ENCODE results near the gene NES. TPM values are rescaled to one million over a fixed set of nuclear protein-coding genes. Genes with fewer than 3 reads are reported as not detected.

NES gene
- total RNA-seq, 1 experiment from 2014 or later: 6.8 TPM

DNA sequence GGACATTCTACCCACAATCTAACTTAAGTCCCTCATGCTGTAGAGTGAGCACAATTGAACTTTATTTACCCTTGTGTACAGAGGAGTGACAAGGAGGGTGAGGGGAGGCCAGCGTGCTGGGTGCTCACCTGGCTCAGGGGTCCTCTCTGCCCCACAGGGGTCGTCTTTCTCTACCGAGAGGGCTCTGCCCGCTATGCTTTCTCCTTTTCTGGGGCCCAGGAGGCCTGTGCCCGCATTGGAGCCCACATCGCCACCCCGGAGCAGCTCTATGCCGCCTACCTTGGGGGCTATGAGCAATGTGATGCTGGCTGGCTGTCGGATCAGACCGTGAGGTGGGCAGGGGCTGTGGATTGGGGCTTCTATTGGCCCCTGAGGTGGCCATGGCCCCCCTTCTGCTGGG, 29.9 kb downstream of the NES start:
- intact Hi-C loops (cut with micrococcal nuclease; ENCODE audit: unreplicated experiment): no loop called here
- H3K27ac ChIP-seq: no peak overlapping the region
- no peak overlapping the region for H2AFZ ChIP-seq
- no peak overlapping the region for H3K4me3 ChIP-seq
- CTCF ChIA-PET: no interaction called here
- no peaks in the 10 kb centered on the region for H3K27me3 ChIP-seq (ENCODE audit: insufficient read depth, low read depth)
- POLR2A ChIA-PET (ENCODE audit: unreplicated experiment): no interaction called here
- H3F3A ChIP-seq (ENCODE audit: insufficient read depth, low read depth): peaks cover 45% of the 10 kb centered on the region; the same call in 1 of the 2 replicates
- no peaks in the 10 kb centered on the region for H3K9me3 ChIP-seq (ENCODE audit: insufficient read depth, low read depth)
- TF ChIP-seq EZH2 (IDR thresholded peaks at IDR 0.05; ENCODE audit: low read depth): no peak
- TF ChIP-seq, protein P1, sequence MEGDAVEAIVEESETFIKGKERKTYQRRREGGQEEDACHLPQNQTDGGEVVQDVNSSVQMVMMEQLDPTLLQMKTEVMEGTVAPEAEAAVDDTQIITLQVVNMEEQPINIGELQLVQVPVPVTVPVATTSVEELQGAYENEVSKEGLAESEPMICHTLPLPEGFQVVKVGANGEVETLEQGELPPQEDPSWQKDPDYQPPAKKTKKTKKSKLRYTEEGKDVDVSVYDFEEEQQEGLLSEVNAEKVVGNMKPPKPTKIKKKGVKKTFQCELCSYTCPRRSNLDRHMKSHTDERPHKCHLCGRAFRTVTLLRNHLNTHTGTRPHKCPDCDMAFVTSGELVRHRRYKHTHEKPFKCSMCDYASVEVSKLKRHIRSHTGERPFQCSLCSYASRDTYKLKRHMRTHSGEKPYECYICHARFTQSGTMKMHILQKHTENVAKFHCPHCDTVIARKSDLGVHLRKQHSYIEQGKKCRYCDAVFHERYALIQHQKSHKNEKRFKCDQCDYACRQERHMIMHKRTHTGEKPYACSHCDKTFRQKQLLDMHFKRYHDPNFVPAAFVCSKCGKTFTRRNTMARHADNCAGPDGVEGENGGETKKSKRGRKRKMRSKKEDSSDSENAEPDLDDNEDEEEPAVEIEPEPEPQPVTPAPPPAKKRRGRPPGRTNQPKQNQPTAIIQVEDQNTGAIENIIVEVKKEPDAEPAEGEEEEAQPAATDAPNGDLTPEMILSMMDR (conservative IDR thresholded peaks at IDR 0.05): no peak
- BruUV-seq (replicated peaks): no TSS peak
- no peak for DNase-seq
- H3K9me2 ChIP-seq (ENCODE audit: insufficient read depth): no peaks in the 10 kb centered on the region
- H3K36me3 ChIP-seq (ENCODE audit: low read depth): peaks cover 23% of the 10 kb centered on the region
- H3K4me2 ChIP-seq: no peak overlapping the region
- peaks cover 98% of the 10 kb centered on the region for H4K20me1 ChIP-seq (ENCODE audit: insufficient read depth)
- no peaks in the 10 kb centered on the region for H3K79me2 ChIP-seq (ENCODE audit: low read depth)
- H3K4me1 ChIP-seq (replicated peaks; ENCODE audit: insufficient read depth): no peaks in the 10 kb centered on the region

GRCh38 chr1:156646738-156647211, 30.4 kb downstream of the NES start:
- POLR2A ChIA-PET (ENCODE audit: unreplicated experiment): no interaction called here
- Histone ChIP-seq H3K27ac (no peak overlapping the region), H2AFZ (no peak overlapping the region), H4K20me1 (ENCODE audit: insufficient read depth) (peaks cover 96% of the 10 kb centered on the region), H3K4me2 (no peak overlapping the region), H3K36me3 (ENCODE audit: low read depth) (peaks cover 23% of the 10 kb centered on the region), H3K4me1 (replicated peaks; ENCODE audit: insufficient read depth) (no peaks in the 10 kb centered on the region), H3F3A (ENCODE audit: insufficient read depth, low read depth) (peaks cover 45% of the 10 kb centered on the region; the same call in 1 of the 2 replicates), H3K79me2 (ENCODE audit: low read depth) (no peaks in the 10 kb centered on the region), H3K4me3 (no peak overlapping the region), H3K27me3 (ENCODE audit: insufficient read depth, low read depth) (no peaks in the 10 kb centered on the region), H3K9me2 (ENCODE audit: insufficient read depth) (no peaks in the 10 kb centered on the region), H3K9me3 (ENCODE audit: insufficient read depth, low read depth) (no peaks in the 10 kb centered on the region)
- CTCF ChIA-PET: no interaction called here
- intact Hi-C loops (cut with micrococcal nuclease; ENCODE audit: unreplicated experiment): no loop called here
- DNase-seq: no peak
- TF ChIP-seq, protein P1 (conservative IDR thresholded peaks at IDR 0.05): no peak
- no peak for TF ChIP-seq EZH2 (IDR thresholded peaks at IDR 0.05; ENCODE audit: low read depth)
- BruUV-seq (replicated peaks): no TSS peak

DNA sequence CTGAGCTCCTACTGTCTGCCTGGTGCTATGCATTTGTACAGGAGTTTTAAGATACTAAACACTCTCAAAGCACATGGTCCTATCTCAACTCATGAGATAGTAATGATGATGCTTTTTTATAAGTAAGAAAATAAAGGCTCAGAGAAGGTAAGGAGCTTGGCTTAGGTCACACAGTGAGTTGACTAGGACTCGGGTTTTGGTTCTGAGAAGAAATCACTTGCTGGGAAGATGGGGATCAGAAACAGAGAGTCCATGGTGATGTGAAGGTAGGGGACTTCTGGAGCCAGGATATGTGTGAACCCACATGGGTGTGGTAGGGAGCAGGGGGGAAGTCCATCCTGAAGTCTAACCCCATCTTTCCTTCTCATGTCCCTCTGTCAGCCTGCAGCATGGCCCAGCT, 31.5 kb downstream of the NES start:
- H3K79me2 ChIP-seq (ENCODE audit: low read depth): no peaks in the 10 kb centered on the region
- no peaks in the 10 kb centered on the region for H3K9me2 ChIP-seq (ENCODE audit: insufficient read depth)
- DNase-seq: no peak
- H3K4me2 ChIP-seq: no peak overlapping the region
- H3F3A ChIP-seq (ENCODE audit: insufficient read depth, low read depth): peaks cover 48% of the 10 kb centered on the region
- no peak overlapping the region for H2AFZ ChIP-seq
- H3K27ac ChIP-seq: no peak overlapping the region
- H3K4me3 ChIP-seq: no peak overlapping the region
- intact Hi-C loops (cut with micrococcal nuclease; ENCODE audit: unreplicated experiment): no loop called here
- ChIA-PET CTCF (interaction anchor here (0.6 kb wide), 1 partner anchor 190 kb away, joined by 3 read pairs; no protein-coding TSS in a partner anchor), POLR2A (ENCODE audit: unreplicated experiment) (no interaction called here)
- no peaks in the 10 kb centered on the region for H3K27me3 ChIP-seq (ENCODE audit: insufficient read depth, low read depth)
- no TSS peak for BruUV-seq (replicated peaks)
- peaks cover 4% of the 10 kb centered on the region; the same call in 1 of the 2 replicates for H3K4me1 ChIP-seq (replicated peaks; ENCODE audit: insufficient read depth)
- TF ChIP-seq, protein P1 (conservative IDR thresholded peaks at IDR 0.05): no peak
- TF ChIP-seq EZH2 (IDR thresholded peaks at IDR 0.05; ENCODE audit: low read depth): no peak
- H4K20me1 ChIP-seq (ENCODE audit: insufficient read depth): peaks cover 96% of the 10 kb centered on the region
- peaks cover 19% of the 10 kb centered on the region for H3K36me3 ChIP-seq (ENCODE audit: low read depth)
- H3K9me3 ChIP-seq (ENCODE audit: insufficient read depth, low read depth): no peaks in the 10 kb centered on the region

Data from PC-9 (cell line).